ENCODE data around the gene DUSP22.
"Not testable (repeated sequence)": the region's sequence is repeated elsewhere in the genome, so short reads cannot be mapped to it uniquely, and the experiment has no call there.

DUSP22 gene

GRCh38 chr6:326066-326465 lies 33.8 kb downstream of the DUSP22 start:
- H3K9me3 Mint-ChIP-seq; ATAC-seq (ENCODE audit: low read depth); H3K27me3 Mint-ChIP-seq; H3K27ac Mint-ChIP-seq; DNase-seq (ENCODE audit: low spot score in 2 of 2); H3K36me3 Mint-ChIP-seq; H3K4me1 Mint-ChIP-seq; H3K4me3 Mint-ChIP-seq: not testable (repeated sequence)

GRCh38 chr6:326896-327537 lies 34.7 kb downstream of the DUSP22 start:
- no peak overlapping the region for H3K4me3 Mint-ChIP-seq
- peaks cover 4% of the 10 kb centered on the region for H3K4me1 Mint-ChIP-seq
- DNase-seq (ENCODE audit: low spot score in 2 of 2) (no peak), ATAC-seq (ENCODE audit: low read depth) (no peak)
- peaks cover 4% of the 10 kb centered on the region for H3K36me3 Mint-ChIP-seq
- H3K27me3 Mint-ChIP-seq: no peaks in the 10 kb centered on the region
- no peak overlapping the region for H3K27ac Mint-ChIP-seq
- no peaks in the 10 kb centered on the region for H3K9me3 Mint-ChIP-seq

GRCh38 chr6:327538-328116 lies 35.3 kb downstream of the DUSP22 start:
- DNase-seq (ENCODE audit: low spot score in 2 of 2) (no peak), ATAC-seq (ENCODE audit: low read depth) (no peak)
- Mint-ChIP-seq H3K36me3 (peaks cover 4% of the 10 kb centered on the region), H3K4me1 (peaks cover 4% of the 10 kb centered on the region), H3K27me3 (no peaks in the 10 kb centered on the region), H3K9me3 (no peaks in the 10 kb centered on the region), H3K4me3 (no peak overlapping the region), H3K27ac (no peak overlapping the region)

- Mint-ChIP-seq H3K36me3 (peaks cover 4% of the 10 kb centered on the region), H3K27ac (no peak overlapping the region), H3K4me3 (no peak overlapping the region), H3K27me3 (no peaks in the 10 kb centered on the region), H3K4me1 (peaks cover 4% of the 10 kb centered on the region), H3K9me3 (no peaks in the 10 kb centered on the region)
- ATAC-seq (ENCODE audit: low read depth) (peak; percentile 84), DNase-seq (ENCODE audit: low spot score in 2 of 2) (no peak)
These were observed 35.9 kb downstream of the DUSP22 start for GRCh38 chr6:328136-328670.

DNA sequence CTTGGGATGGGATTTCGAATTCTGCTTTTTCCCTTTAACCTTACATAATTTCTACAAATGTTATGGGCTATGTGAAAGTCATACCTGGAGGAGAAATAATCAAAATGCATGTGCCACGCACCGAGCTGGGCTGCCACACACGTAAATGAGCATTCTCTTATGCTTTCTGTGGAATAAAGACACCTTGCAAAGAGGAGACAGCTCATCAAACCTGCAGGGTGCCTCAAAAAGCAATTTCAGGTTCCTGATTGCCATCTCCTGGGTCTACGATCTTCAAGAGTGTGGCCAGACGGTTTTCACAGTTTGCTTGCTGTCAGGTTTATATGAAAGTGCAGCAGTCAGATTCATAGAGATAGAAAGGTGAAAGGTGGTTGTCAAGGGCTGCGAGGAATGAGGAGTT lies 36.6 kb downstream of the DUSP22 start:
- H3K4me1 Mint-ChIP-seq: peaks cover 6% of the 10 kb centered on the region
- no peak overlapping the region for H3K4me3 Mint-ChIP-seq
- no peaks in the 10 kb centered on the region for H3K9me3 Mint-ChIP-seq
- no peak for DNase-seq (ENCODE audit: low spot score in 2 of 2)
- H3K27me3 Mint-ChIP-seq: no peaks in the 10 kb centered on the region
- H3K36me3 Mint-ChIP-seq: peaks cover 4% of the 10 kb centered on the region
- no peak overlapping the region for H3K27ac Mint-ChIP-seq
- ATAC-seq (ENCODE audit: low read depth): no peak

GRCh38 chr6:329888-330691 lies 37.8 kb downstream of the DUSP22 start:
- H3K27ac Mint-ChIP-seq: no peak overlapping the region
- no peak overlapping the region for H3K4me3 Mint-ChIP-seq
- H3K36me3 Mint-ChIP-seq: peaks cover 4% of the 10 kb centered on the region
- peaks cover 8% of the 10 kb centered on the region for H3K4me1 Mint-ChIP-seq
- DNase-seq (ENCODE audit: low spot score in 2 of 2) (no peak), ATAC-seq (ENCODE audit: low read depth) (no peak)
- H3K27me3 Mint-ChIP-seq: no peaks in the 10 kb centered on the region
- H3K9me3 Mint-ChIP-seq: no peaks in the 10 kb centered on the region

GRCh38 chr6:330948-331347 lies 38.7 kb downstream of the DUSP22 start:
- ATAC-seq (ENCODE audit: low read depth): no peak

GRCh38 chr6:331622-332521 lies 39.6 kb downstream of the DUSP22 start:
- Mint-ChIP-seq H3K4me3 (no peak overlapping the region), H3K4me1 (peaks cover 16% of the 10 kb centered on the region), H3K36me3 (no peaks in the 10 kb centered on the region), H3K9me3 (no peaks in the 10 kb centered on the region), H3K27me3 (no peaks in the 10 kb centered on the region), H3K27ac (no peak overlapping the region)
- no peak for DNase-seq (ENCODE audit: low spot score in 2 of 2)
- no peak for ATAC-seq (ENCODE audit: low read depth)

More at GRCh38 chr6:330948-331347, 38.7 kb downstream of the DUSP22 start:
- DNase-seq (ENCODE audit: low spot score in 2 of 2): no peak
- Mint-ChIP-seq H3K4me3 (no peak overlapping the region), H3K36me3 (peaks cover 4% of the 10 kb centered on the region), H3K27me3 (no peaks in the 10 kb centered on the region), H3K27ac (no peak overlapping the region), H3K9me3 (no peaks in the 10 kb centered on the region), H3K4me1 (peaks cover 12% of the 10 kb centered on the region)

DNA sequence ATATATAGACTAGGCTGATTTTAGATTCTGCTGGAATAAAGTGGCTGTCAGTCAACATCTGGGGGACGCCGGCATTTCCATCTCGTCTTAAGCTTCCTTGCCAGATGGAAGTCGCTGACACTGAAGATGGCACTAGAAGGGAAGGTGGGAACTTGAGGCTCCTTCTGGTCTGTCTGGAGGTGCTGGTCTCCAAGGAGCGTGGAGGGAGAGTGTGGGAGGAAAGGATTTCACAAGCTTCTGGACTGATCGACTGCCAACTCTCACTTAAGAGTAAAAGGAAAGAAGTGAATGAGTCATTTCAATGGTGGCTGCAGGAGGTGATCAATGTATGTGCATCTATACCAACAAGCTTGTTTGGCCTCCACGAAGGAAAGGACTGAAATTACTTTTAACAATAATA lies 40.4 kb downstream of the DUSP22 start:
- ATAC-seq (ENCODE audit: low read depth): no peak

DNA sequence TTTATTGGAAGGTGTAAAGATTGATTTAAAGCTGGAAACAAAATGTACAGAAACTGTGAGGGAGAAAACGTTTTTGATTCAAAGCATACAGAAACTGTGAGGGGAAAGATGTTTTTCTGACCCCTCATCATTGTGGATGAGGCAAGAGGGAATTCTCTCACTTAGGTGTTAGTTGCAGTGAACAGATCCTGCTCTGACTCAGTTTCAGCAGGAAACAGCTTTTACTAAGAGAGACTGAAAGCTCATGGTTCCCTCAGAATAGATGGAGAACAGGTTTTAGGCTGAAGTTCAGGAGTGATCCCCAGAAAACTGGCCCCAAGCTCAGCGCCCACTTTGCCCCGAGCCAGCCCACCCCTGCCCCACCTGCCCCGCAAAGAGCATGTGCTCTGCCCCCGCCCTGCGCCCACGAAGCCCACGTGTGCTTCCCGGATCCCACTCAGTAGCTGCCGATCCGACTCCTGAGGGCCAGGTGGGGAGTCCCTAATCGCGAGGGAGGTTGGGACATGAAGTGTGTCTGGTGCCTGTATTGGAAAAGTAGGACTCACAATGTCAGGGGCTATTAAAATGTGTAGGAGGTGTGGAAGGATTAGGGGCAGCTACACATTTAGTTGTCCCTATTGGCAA lies 41.2 kb downstream of the DUSP22 start:
- no peaks in the 10 kb centered on the region for H3K36me3 Mint-ChIP-seq
- no peak for DNase-seq (ENCODE audit: low spot score in 2 of 2)
- H3K27ac Mint-ChIP-seq: no peak overlapping the region
- H3K27me3 Mint-ChIP-seq: no peaks in the 10 kb centered on the region
- no peak overlapping the region for H3K4me3 Mint-ChIP-seq
- peaks cover 29% of the 10 kb centered on the region for H3K4me1 Mint-ChIP-seq
- ATAC-seq (ENCODE audit: low read depth): no peak
- H3K9me3 Mint-ChIP-seq: no peaks in the 10 kb centered on the region

More for the DNA sequence above, 40.4 kb downstream of the DUSP22 start:
- DNase-seq (ENCODE audit: low spot score in 2 of 2): no peak
- Mint-ChIP-seq H3K36me3 (no peaks in the 10 kb centered on the region), H3K4me3 (no peak overlapping the region), H3K27ac (no peak overlapping the region), H3K27me3 (no peaks in the 10 kb centered on the region), H3K4me1 (peaks cover 23% of the 10 kb centered on the region), H3K9me3 (no peaks in the 10 kb centered on the region)

- H3K9me3 Mint-ChIP-seq: no peaks in the 10 kb centered on the region
- H3K27ac Mint-ChIP-seq: no peak overlapping the region
- DNase-seq (ENCODE audit: low spot score in 2 of 2) (no peak), ATAC-seq (ENCODE audit: low read depth) (no peak)
- no peaks in the 10 kb centered on the region for H3K27me3 Mint-ChIP-seq
- no peak overlapping the region for H3K4me3 Mint-ChIP-seq
- H3K36me3 Mint-ChIP-seq: no peaks in the 10 kb centered on the region
- peaks cover 35% of the 10 kb centered on the region for H3K4me1 Mint-ChIP-seq
These were observed 42.5 kb downstream of the DUSP22 start for GRCh38 chr6:334536-335510.

GRCh38 chr6:335572-335971 lies 43.3 kb downstream of the DUSP22 start:
- Mint-ChIP-seq H3K4me3 (peak overlapping the region; percentile 22), H3K27me3 (no peaks in the 10 kb centered on the region), H3K4me1 (peaks cover 41% of the 10 kb centered on the region), H3K36me3 (no peaks in the 10 kb centered on the region), H3K9me3 (no peaks in the 10 kb centered on the region), H3K27ac (peak overlapping the region; percentile 89)
- DNase-seq (ENCODE audit: low spot score in 2 of 2) (no peak), ATAC-seq (ENCODE audit: low read depth) (no peak)

All from memory B cell (primary cell).